Heart right ventricle (tissue), 16 donors: ENCODE results near the gene DUS2. TPM values are rescaled to one million over a fixed set of nuclear protein-coding genes. Genes with fewer than 3 reads are reported as not detected.
A peak's percentile ranks its signal among the peaks of the same experiment; 100 is the strongest.

Experiments used
- ATAC-seq, 8 donors: fragments of 200-7000 bp; cut with Tn5 transposase; one replicate each; pipeline ENCODE4 v1.9.1; 2020; ENCODE audit warnings: mild to moderate bottlenecking in 8 of 8, moderate library complexity in 8 of 8, moderate number of reproducible peaks in 1 of 8
- DNase-seq, 2 donors: peaks; one replicate each; pipeline ENCODE4 v3.0.0-alpha.2; 2020
- H3K27ac ChIP-seq, 10 donors: fragments of 200-600 bp; sonication (generic) in 2 of 10; one replicate each; pipeline versions ENCODE4 v1.5.0 to v1.8.0; 2020 to 2022; ENCODE audit warnings: mild to moderate bottlenecking in 3 of 10
- H3K27me3 ChIP-seq, 7 donors: fragments of 200-600 bp; one replicate each; pipeline ENCODE4 v1.8.0; 2021 to 2022; ENCODE audit warnings: mild to moderate bottlenecking in 2 of 7
- H3K36me3 ChIP-seq, 9 donors: fragments of 200-600 bp; sonication (generic) in 1 of 9; one replicate each; pipeline versions ENCODE4 v1.5.0 to v1.8.0; 2020 to 2022; ENCODE audit warnings: mild to moderate bottlenecking in 2 of 9
- H3K4me1 ChIP-seq, 9 donors: fragments of 200-600 bp; sonication (generic) in 1 of 9; one replicate each; pipeline versions ENCODE4 v1.5.0 to v1.8.0; 2020 to 2022; ENCODE audit warnings: mild to moderate bottlenecking in 4 of 9
- H3K4me3 ChIP-seq, 10 donors: fragments of 200-600 bp; sonication (generic) in 2 of 10; one replicate each; pipeline versions ENCODE4 v1.5.0 to v1.8.0; 2020 to 2022; ENCODE audit warnings: mild to moderate bottlenecking in 7 of 10, moderate library complexity in 2 of 10
- H3K9me3 ChIP-seq, 11 donors: fragments of 200-600 bp in 10 of 11; sonication (generic) in 2 of 11; one replicate each; pipeline versions ENCODE4 v1.5.0 to v1.8.0; 2013 to 2022; ENCODE audit warnings: mild to moderate bottlenecking in 2 of 11, control low read depth in 1 of 11, moderate library complexity in 1 of 11
- CTCF ChIP-seq, 9 donors: fragments of 200-600 bp; sonication (generic) in 2 of 9; IDR thresholded peaks; one replicate each; pipeline versions ENCODE4 v1.5.0 to v1.8.0; 2021 to 2022; ENCODE audit warnings: antibody characterized with exemption in 9 of 9, mild to moderate bottlenecking in 5 of 9, moderate library complexity in 1 of 9
- WGBS, 2 donors: extraction: QIAGEN DNeasy Blood & Tissue Kit; methylation state at CpG; one replicate each; pipeline ENCODE4 v1.1.7; 2013; ENCODE audit warnings: inconsistent platforms in 1 of 2; 5-methylcytosine and 5-hydroxymethylcytosine counted together
- intact Hi-C, 10 donors: fragments of 100-400 bp; cut with DNase I; formaldehyde crosslinking; loops; one replicate each; pipeline versions ENCODE4 v1.11.1 to v1.14.2; 2022
- polyA plus RNA-seq, 2 donors: library from polyadenylated mRNA; stranded (reverse); fragments of 200-250 nt; gene quantifications; one replicate each; pipeline ENCODE4 v1.2.3, GENCODE V29; 2013
- total RNA-seq, 10 donors: library from RNA; stranded (reverse); fragmentation: NEBNext Ultra II Directional in 3 of 10; extraction: Animal tissue kit (Norgen Biotek cat#: 25700) in 3 of 10; gene quantifications; one replicate each; pipeline versions ENCODE4 v1.2.1 to v1.2.4, GENCODE V29; 2021 to 2023
- donor health status: Arrhythmogenic right ventricular cardiomyopathy.
- donor health status: ischemic (EF 13 %, LVEDD 7.1; RV severe dilation, severe dysfunction).
- donor health status: healthy with polysubstance abuse.
- donor health status: DM: no; HTN: yes; CAD: no.
- donor health status: DM: no; HTN: no; CAD: no.
- donor health status: ischemic (EF 25% LVEDD 6.9; RV normal size, moderate dysfunction).
- donor health status: ischemic (EF 25% LVEDD 5.7; RV mildly dilated, moderate dysfunction).
- donor health status: healthy.
- donor health status: DM: yes; HTN: yes; CAD: no.
- donor health status: Ischemic cardiomyopathy.
- donor health status: ischemic (EF 35%, LVEDD 5.7; RV mildly dilated, moderate dysfunction).
- donor health status: nonischemic (EF 11% LVEDD 7.7; RV severe dilation, severe dysfunction).
- donor health status: DM: yes; HTN: yes; CAD: no.
- donor health status: PGD.
- donor health status: ischemic (EF 29% LVEDD 5.4; RV normal size, mild dysfunction).
- donor health status: nonischemic (EF 23%, LVEDD 6.1; RV moderate dilation, normal function).

DUS2 gene
- total and polyA plus RNA-seq, 12 donors: 4.2 to 13.1 (median 7.2) TPM

GRCh38 chr16:68078701-68079375 lies 55.8 kb downstream of the DUS2 start:
- intact Hi-C loops: no loop called here
- WGBS, 2 donors: 94 to 95% methylated on average over 8 of the region's 8 CpGs
- Histone ChIP-seq H3K4me1 (peaks cover 12 to 75% (median 54%) of the 10 kb centered on the region in 9 donors), H3K9me3 (no peaks in the 10 kb centered on the region), H3K36me3 (peaks cover 0 to 48% (median 6%) of the 10 kb centered on the region in 9 donors), H3K4me3 (no peak overlapping the region), H3K27me3 (no peaks in the 10 kb centered on the region), H3K27ac (peak overlapping the region; percentile 76 to 99 (median 86))
- TF ChIP-seq CTCF (IDR thresholded peaks at IDR 0.05): no peak
- ATAC-seq (no peak), DNase-seq (no peak)

GRCh38 chr16:68079376-68079625 lies 56.2 kb downstream of the DUS2 start:
- H3K36me3 ChIP-seq: peaks cover 0 to 44% (median 5%) of the 10 kb centered on the region in 9 donors
- DNase-seq (no peak), ATAC-seq (no peak)
- H3K4me1 ChIP-seq: peaks cover 15 to 80% (median 59%) of the 10 kb centered on the region in 9 donors
- no peak for TF ChIP-seq CTCF (IDR thresholded peaks at IDR 0.05)
- intact Hi-C loops: no loop called here
- no peaks in the 10 kb centered on the region for H3K27me3 ChIP-seq
- no peaks in the 10 kb centered on the region for H3K9me3 ChIP-seq
- H3K27ac ChIP-seq: peak overlapping the region; percentile 76 to 99 (median 86)
- no peak overlapping the region for H3K4me3 ChIP-seq

- intact Hi-C loops: loop anchor here in 1 of 10 donors (10.0 kb wide), 1 partner anchor 155 kb away; the partner anchor contains the start of gene ESRP2
- Histone ChIP-seq H3K36me3 (peaks cover 0 to 41% (median under 1%) of the 10 kb centered on the region in 9 donors), H3K27ac (peak overlapping the region; percentile 76 to 99 (median 86)), H3K9me3 (no peaks in the 10 kb centered on the region), H3K27me3 (no peaks in the 10 kb centered on the region), H3K4me1 (peaks cover 16 to 85% (median 61%) of the 10 kb centered on the region in 9 donors), H3K4me3 (no peak overlapping the region)
- DNase-seq (peak; percentile 80 to 88), ATAC-seq (peak; percentile 39 to 72 (median 59))
- 31 to 45% methylated on average over 13 of the region's 13 CpGs for WGBS, 2 donors
- TF ChIP-seq CTCF (IDR thresholded peaks at IDR 0.05): no peak
These were observed 56.7 kb downstream of the DUS2 start for GRCh38 chr16:68079626-68080344.

GRCh38 chr16:68081861-68082628 lies 59.0 kb downstream of the DUS2 start:
- Histone ChIP-seq H3K4me1 (peaks cover 16 to 82% (median 61%) of the 10 kb centered on the region in 9 donors), H3K4me3 (no peak overlapping the region), H3K27ac (peak overlapping the region in 6 of 10 donors; percentile 21 to 99 (median 65)), H3K27me3 (no peaks in the 10 kb centered on the region), H3K9me3 (no peaks in the 10 kb centered on the region), H3K36me3 (peaks cover 0 to 20% (median 0%) of the 10 kb centered on the region in 9 donors)
- DNase-seq: no peak
- ATAC-seq: no peak
- intact Hi-C loops: loop anchor here in 1 of 10 donors (10.0 kb wide), 1 partner anchor 153 kb away; the partner anchor contains the start of gene ESRP2
- TF ChIP-seq CTCF (IDR thresholded peaks at IDR 0.05): no peak
